NCI-H1436 treated with DMSO at 0.1 percent for 48 hours (cell line): ENCODE measurements around the gene BIRC7.

Source experiments
- DNase-seq: peaks from one replicate; lab custom pipeline; 2025; lab: John Stamatoyannopoulos, UW

BIRC7 gene

GRCh38 chr20:63235399-63235983 lies at the start of gene BIRC7:
Gene BIRC7 (plus strand): TSS chr20:63235905. CDS start chr20:63236097, 192 bp downstream.
- DNase-seq, result no peak

GRCh38 chr20:63186084-63186483 lies 49.6 kb upstream of the BIRC7 start:
- no peak for DNase-seq

DNA sequence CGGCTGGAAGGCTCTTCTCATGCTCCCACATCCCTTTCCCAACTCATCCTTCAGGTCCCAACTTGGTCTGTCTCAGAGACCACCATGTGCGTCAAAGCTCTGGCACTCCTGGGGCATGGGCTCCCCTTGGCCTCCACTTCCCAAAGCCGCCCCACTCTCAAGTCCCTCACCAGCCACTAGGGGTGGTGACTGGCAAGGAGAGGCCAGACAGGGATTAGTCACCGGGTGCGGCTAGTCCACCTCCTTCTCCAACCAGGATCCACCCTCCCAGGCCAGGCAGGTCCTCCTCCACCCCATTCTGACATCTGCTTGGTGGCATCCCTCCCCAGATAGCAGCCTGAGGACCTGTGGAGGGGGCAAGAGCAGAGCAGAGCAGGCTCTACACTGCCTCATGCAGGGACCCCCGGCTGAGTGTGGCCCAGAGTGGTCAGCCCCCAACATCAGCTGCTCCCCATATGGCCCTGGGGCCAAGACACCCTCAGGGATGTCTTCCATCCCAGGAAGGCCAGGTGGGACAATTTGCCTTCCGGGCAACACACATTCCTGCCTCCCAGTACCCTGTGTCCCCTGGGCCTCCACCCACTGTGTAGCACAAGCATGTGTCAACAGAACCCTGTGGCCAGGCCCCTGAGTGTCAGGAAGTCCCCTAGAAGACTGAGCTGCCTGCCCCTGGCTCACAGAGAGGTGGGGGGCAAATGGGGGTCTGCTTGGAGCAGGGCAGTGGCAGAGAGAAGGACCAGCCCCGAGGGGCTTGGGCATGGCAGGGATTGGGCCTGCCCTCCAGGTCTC lies 49.0 kb upstream of the BIRC7 start:
- no peak for DNase-seq

GRCh38 chr20:63187338-63188158 lies 48.2 kb upstream of the BIRC7 start:
- no peak for DNase-seq

DNA sequence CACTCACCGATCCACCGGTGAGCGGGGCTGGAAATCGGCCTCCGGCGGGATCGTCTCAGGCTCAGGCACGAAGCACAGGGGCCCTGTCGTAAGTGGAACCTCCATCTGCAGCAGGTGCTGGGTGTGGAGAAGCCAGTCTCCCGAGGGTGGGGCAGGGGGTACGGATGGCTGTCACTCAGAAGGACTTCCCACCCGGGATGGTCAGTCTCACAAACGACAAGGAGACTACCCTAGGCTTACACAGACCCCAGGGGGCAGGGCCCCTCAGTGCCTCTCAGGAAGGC lies 47.6 kb upstream of the BIRC7 start:
- DNase-seq, result no peak

- DNase-seq, result no peak
These were observed 46.9 kb upstream of the BIRC7 start for GRCh38 chr20:63188641-63189321.

DNA sequence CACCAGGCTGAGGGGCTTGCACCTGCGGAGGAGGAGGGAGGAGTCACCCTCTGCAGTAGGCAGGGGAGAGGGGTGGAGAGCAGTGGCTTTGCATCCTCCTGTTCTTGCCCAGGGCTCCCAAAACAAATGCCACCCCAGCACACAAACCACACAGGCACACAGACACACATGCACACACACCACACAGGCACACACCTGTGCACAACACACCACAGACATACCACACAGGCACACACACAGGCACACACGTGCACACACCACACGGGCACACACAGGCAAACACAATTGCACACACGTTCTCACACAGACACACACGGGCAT lies 46.4 kb upstream of the BIRC7 start:
- no peak for DNase-seq

DNA sequence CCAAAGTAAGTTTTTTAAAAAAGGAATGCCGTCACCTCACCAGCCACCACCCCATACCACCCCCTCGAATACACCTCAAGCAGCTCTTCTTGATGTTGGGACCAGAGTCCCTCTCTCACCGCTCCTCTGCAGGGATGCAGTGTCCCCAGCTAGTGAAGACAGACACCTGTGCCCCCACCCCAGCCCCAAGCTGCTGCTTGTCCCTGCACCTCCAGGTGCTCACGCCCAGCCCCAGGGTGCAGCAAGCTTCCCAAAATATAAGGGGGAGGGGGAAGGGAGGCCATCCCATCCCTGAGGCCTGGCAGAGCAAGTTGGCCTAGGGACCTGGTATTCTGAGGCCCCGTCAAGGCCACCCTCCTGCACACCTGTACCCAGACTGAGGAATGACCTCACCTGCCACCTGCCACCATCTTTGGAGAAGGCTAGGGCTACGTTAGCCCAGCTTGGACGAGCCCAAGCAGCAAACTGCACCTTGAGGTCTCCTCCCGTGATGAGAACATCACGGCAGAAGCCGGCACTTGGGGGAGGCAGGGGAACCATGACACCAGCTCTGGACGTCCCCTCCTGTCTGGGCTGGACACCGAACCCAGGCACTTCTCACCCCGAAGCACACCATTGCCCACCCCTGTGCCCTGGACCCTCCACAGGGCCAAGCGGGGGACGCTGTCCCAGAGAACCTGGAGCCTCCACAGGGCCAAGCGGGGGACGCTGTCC lies 45.7 kb upstream of the BIRC7 start:
- no peak for DNase-seq

- no peak for DNase-seq
These were observed 44.9 kb upstream of the BIRC7 start for GRCh38 chr20:63190828-63191227.

GRCh38 chr20:63191400-63191799 lies 44.3 kb upstream of the BIRC7 start:
- DNase-seq, result peak; percentile 54

GRCh38 chr20:63192721-63193120 lies 43.0 kb upstream of the BIRC7 start:
- DNase-seq, result no peak

GRCh38 chr20:63194007-63194796 lies 41.5 kb upstream of the BIRC7 start:
- DNase-seq, result no peak

DNA sequence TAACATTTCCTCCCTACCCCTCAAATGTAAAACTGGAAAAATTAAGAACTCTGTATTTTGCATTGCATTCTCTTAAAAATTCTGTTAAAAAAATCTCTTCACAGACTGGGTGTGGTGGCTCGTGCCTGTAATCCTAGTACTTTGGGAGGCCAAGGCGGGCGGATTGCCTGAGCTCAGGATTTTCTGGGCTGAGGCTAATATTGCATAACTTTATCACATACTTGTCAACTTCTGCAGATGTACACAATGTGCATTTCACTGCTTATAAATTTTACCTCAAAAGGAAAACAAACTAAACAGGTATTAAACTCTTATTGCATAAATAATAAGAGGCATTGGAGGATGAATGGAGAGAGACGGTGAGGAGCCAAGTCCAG lies 40.9 kb upstream of the BIRC7 start:
- no peak for DNase-seq

DNA sequence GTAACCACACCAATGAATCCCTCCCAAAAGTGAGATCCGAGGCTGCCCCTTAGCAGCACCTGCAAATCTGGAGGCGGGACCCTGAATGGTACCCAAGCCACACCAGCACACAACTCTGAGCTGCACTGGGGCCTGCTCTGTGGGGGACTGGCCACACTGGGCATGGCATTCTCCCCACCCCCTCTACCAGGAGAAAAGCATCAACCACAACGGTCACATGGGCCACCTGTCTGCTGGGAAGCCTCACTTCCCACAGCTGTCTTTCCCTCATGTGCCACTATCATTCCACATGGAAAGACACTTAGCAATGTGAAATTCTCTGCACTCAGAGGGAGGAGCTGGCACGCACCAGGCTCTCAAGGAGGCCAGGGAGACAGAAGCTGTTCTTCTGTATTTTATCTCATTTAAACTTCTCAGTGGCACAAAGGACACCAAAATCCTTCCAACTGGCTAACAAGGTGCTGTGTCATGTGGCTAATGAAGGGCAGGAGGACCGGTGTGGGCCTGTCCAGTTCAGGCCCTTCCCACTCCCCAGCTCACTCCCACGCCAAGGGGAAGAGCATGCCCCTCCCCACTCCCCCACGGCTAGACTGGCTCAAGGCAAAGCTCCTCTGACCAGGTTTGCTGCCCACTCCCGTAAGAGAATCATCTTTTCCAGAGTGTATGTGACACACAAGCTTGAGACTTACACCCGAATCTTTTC lies 38.8 kb upstream of the BIRC7 start:
- DNase-seq, result no peak

DNA sequence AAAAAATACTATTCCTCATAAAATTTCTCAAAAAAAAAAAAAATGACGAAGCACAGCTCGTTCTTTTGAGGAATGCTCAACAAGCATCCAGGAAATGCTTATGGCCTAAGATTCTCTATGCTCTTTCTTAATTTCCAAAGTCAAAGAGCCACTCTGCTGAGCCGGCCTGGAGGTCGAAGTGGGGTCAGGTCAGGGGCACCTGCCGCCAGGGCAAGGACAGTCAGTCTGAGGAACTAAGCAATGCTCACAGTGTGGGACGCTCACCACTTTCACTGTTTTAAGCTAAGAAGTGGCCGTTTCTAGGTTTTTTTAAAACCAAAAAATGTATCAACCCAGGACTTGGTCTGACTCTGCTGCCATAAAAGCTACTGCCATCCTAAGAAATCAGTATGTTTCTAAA lies 37.1 kb upstream of the BIRC7 start:
- DNase-seq, result no peak

DNA sequence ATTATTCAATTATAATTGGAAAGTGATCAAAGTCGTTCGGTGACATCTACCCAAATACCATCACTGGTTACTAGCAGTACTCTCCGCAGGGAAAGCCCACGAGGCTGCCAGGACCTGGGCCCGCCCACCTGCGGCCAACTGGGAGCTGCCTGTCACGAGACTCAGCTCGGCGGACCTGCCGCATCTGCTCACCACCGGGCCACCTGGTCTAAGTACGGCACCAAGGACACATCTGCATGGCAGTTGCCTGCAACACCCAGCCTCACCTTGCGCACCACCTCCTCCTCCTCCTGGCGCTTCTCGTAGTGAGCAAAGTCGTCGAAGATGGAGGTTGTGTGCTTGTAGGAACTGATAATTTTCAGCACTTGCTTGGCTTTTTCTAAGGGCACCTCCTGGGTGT lies 33.7 kb upstream of the BIRC7 start:
- DNase-seq, result no peak

GRCh38 chr20:63202811-63203526 lies 32.7 kb upstream of the BIRC7 start:
- no peak for DNase-seq

DNA sequence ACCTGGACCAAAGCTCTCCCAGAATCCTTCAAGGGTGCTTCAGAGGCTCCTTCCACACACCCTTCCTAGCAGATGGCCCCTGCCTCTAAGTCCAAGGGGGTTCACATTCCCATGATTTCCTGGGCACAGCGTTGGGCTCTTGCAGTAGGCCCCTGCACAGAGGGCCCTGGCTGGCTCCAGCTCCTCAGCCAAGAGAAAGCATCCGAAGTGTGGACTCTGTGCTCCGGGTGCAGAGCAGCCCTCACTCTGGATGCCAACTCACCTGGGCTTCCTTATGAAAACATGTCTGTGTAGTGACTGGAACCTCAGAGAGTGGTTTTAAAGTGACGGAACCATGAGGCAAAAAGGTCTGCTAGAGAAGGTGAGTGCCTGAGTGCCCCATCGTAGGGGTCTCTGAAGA lies 31.3 kb upstream of the BIRC7 start:
- no peak for DNase-seq

DNA sequence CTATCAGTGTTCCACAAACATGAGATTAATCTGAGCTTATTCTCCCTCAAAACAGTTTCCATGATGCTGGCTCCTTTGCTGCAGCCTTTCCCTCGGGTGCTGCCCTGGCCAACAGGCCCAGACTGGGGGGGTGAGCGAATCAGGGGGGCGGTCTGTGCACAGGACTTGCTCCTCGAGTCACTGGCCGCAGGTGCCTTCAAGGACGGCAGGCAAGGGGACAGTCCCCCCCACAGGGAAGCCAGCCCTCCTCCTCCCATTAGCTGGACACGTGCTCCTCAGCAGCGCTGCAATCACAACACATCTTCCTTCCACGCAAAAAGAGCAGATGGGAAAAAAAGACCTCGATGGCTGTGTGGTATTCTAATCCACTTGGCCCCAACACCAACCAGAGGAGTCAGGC lies 29.8 kb upstream of the BIRC7 start:
- DNase-seq, result no peak

- no peak for DNase-seq
These were observed 28.8 kb upstream of the BIRC7 start for GRCh38 chr20:63206878-63207277.
